DMS79 (cell line): Measurements from ENCODE around the gene MMADHC.
"Not testable (repeated sequence)": the region's sequence is repeated elsewhere in the genome, so short reads cannot be mapped to it uniquely, and the experiment has no call there.

Source experiments
- DNase-seq: peaks from one replicate; lab custom pipeline; 2025; lab: John Stamatoyannopoulos, UW

Gene MMADHC

DNA sequence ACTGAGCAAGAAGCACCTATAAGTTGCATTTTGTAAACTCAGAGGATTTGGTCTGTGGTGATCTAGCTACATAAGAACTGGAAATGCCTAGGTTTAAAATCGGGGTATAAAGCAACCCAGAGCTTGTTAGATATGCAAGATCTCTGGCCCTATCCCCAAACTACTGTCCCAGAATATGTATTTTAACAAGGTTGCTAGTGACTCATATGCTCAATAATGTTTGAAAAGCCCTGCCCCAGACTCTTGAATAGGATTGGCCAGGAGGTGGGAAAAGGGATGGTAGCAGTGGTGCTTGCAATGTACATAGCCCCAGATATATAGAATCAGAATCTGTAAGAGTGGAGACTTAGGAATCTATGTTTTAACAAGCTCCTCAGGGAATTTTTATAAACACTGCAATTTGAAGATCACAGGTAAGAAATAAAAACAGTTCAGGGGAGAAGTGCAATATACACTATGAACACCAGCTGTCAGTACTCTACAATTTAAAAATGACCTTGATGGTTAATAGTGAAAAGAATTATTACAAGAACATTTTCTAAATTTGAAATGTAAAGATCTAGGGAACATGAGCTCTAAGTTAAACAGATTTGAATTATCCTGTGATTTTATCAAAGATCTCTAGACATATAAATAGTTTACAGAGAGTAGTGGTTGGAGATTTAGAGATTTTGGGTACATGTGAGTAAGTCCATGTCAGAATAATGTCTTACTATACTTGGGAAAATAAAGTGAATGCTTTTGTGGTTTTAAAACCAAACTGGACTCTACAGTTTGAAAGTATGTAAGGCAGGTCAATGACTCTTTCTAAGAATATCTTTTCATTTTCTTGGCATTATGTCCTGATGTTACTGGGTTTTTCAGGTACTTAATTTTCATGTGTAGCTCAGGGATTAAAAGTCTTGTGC is 7.7 kb upstream of the MMADHC start:
- no peak for DNase-seq

GRCh38 chr2:149594411-149594810 is 6.8 kb upstream of the MMADHC start:
- DNase-seq = no peak

DNA sequence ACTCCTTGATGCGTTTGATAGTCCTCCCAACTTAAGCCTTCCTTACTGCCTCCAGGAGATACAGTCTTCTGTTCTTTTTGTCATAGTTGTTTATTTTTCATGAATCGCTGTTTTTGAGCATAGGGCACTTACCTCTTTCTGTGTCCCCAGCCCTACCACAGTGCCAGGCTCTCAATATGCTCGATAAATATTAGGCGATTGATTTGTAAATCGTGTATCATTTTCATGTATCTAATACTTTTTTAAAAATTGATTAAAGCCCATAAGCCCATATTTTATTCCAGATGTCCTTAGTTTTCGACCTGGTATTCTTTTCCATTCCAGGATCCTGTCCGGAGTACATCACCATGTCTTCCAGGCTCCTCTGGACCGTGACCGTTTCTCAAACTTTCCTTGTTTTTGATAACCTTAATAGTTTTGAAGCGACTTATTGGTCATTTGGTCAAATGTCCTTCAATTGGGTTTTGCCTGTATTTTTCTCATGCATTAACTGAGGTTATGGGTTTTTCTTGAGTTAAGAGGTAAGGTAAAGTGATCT is 444 bp upstream of the MMADHC start:
- no peak for DNase-seq

DNA sequence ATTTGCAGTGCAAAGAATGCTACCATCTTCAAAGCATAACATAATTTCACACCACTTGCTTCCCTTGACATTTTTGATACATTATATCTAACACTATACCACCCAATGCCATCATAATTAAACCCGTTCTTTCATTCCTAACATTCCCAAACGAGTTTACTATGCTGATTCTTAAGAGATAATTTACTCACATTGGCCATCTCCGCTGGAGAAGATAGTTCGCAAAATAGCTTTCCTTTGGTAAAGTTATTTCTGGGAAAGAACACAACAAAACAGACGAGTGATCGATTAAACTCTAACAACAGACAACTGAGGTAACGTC is 716 bp downstream of the MMADHC start:
- DNase-seq = no peak

- DNase-seq = no peak
These were observed 1.5 kb downstream of the MMADHC start for GRCh38 chr2:149586063-149586462.

DNA sequence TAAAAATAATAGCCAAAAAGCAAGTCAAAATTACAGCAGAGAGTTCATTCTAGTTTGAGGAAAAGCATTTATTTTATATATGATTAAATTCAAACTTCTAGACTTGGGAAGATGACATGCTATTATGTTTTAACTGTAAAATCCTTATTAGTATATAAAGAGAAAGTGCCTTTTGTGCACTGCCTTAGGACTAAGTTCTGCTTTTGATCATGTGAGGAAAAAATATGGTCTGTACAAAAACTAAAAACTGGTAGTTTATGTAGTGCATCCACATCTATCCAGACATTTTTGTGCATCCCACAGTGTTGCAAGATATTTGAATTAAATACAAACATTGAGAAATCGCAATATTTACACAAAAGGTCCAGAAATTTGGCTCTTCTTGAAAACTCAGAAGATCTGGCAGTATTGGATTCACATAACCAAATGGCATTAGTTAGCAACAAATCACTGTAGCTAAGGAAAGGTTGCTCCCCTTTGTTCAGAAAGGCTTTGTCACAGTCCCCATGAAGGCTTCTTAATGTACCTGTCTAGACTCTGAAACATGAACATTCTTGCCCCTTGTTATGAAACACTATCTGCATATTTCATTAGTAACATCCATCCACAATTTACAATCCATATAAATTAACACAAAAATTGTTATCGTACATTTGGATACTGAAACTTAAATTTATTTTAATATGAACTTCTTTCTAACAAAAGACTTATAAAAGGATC is 2.2 kb downstream of the MMADHC start:
- no peak for DNase-seq

GRCh38 chr2:149579972-149580882 is 7.3 kb downstream of the MMADHC start:
- DNase-seq = no peak

DNA sequence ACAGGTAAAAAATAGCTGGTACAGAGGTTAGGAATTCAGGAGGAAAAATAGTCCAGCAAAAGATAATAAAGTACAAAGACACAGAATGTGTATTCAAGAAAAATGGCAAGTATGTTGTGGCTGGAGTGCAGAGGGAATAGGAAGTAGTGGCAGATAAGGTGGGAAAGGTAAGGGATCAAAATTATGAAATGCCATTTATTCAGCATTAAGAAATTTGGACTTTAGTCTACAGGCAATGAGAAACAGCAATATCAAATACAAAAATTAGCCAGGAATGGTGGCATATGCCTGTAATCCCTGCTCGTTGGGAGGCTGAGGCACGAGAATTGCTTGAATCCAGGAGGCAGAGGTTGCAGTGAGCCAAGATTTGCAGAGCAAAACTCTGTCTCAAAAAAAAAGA is 10.3 kb downstream of the MMADHC start:
- no peak for DNase-seq

GRCh38 chr2:149575752-149576151 is 11.8 kb downstream of the MMADHC start:
- DNase-seq = no peak

DNA sequence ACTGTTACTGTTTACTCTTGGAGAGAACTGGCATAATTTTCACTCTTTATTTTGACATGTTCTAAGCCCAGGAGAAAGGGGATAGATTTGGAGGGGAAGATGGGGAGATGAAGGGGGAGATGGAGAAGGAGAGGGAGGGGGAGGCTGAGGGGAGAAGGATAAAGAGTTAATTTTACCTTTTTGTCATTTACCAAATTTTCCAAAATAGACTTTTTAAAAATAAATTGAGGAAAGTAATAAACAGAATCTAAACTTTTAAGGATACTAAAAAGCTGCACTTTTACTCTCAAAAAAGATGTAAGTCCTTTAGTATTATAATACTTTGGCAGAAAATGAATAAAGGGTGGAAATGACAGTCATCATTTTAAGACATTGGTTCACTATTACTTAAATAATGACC is 12.3 kb downstream of the MMADHC start:
- no peak for DNase-seq

DNA sequence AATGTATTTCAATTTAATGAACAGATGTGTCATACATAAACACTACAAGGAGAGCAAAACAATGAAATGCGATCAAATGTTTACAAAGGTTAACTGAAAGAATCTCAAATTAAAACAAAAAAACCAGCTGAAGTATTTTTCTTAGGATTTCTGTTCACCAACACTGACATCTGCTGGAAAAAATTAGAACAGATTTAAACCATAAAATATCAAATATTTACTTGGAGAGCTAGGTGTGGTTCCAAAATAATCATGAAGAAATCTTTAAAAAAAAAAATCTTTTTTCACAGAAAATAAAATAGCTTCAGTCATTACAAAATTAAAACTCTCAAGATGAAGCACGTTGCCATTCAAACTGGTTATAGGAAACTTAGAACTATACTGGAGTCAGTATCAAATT is 13.8 kb downstream of the MMADHC start:
- DNase-seq = no peak

- no peak for DNase-seq
These were observed 15.2 kb downstream of the MMADHC start for GRCh38 chr2:149572102-149572953.

DNA sequence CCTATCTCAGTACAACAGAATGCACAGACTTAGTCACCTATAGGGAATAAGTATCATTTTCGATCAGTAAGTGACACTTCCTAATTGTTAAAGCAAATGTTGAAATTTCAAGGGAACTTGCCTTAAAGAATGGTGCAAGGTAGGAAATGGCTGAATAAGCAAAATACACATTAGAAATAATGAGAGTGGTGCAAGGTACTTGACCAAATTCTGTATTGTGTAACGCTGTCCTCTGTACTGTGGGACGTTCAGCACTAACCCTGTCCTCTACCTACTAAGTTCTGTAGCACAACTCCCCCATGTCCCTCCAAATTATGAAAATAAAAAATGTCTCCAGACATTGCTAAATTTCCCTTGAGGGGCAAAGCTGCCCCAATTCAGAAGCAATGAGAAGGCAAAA is 19.4 kb downstream of the MMADHC start:
- no peak for DNase-seq

- no peak for DNase-seq
These were observed 20.9 kb downstream of the MMADHC start for GRCh38 chr2:149566652-149567051.

DNA sequence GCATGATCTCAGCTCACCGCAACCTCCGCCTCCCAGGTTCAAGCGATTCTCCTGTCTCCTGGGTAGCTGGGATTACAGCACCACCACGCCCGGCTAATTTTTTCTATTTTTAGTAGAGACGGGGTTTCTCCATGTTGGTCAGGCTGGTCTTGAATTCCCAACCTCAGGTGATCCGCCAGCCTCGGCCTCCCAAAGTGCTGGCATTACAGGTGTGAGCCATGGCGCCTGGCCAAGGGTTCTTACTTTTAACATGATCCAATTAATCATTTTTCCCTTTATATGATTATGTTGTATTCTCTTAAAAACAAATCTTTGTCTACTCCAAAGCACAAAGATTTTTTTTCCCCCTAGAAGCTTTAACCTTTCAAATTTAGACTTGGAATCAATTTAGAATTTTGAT is 21.9 kb downstream of the MMADHC start:
- DNase-seq = not testable (repeated sequence)

GRCh38 chr2:149564983-149565382 is 22.6 kb downstream of the MMADHC start:
- no peak for DNase-seq

DNA sequence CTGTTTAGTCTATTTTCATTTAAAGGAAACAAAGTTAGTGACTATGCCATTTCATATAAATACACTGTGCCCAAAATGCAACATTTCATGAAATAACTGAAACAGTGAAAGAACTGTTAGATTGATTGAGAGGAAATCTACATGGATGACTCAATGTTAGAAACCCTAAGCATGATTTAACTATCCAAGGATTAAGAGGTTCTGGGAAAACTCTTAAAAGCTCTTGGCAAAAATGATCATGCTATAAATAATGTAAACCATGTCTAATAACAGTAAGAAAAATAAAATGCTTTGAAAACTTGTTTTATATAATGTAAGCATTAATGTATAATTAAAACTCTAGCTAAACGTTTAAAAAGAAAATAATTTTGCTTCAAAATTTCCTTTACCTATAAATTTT is 23.5 kb downstream of the MMADHC start:
- no peak for DNase-seq

- peak; percentile 87 for DNase-seq
These were observed 25.3 kb downstream of the MMADHC start for GRCh38 chr2:149562324-149562723.

GRCh38 chr2:149561309-149561926 is 26.2 kb downstream of the MMADHC start:
- DNase-seq = no peak

DNA sequence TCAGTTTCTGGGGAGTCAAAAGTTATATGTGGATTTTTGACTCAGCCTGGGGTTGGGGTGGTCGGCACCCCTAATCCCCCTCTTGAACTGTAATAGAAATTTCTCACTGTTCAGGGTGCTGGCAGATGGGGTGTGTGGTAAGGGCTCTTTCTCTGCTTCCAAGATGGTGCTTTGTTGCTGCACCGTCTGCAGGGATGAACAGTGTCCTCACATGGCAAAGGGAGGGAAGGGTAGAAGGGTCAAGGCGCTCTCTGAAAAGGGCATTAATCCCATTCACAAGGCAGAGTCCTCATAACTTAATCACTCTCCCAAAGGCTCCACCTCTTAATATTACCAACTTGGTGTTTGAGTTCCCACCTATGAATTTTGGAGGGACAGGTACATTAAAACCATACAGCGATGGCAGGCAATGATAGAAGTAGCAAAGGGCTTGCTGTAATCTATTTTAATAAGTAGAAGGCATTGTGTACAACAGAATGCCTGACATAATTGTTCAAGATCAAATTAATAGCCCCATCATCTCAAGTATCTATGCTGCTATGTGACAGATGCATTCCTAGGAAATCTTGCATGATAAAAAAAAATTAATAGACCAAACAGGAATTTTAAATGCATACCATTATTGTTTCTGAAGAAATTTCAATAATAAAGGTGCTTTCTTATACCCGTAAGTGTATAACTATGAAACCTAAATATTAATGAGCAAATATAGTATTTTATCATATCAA is 28.1 kb downstream of the MMADHC start:
- DNase-seq = no peak
